Measurements from ENCODE around the gene LMNTD2.

DNA sequence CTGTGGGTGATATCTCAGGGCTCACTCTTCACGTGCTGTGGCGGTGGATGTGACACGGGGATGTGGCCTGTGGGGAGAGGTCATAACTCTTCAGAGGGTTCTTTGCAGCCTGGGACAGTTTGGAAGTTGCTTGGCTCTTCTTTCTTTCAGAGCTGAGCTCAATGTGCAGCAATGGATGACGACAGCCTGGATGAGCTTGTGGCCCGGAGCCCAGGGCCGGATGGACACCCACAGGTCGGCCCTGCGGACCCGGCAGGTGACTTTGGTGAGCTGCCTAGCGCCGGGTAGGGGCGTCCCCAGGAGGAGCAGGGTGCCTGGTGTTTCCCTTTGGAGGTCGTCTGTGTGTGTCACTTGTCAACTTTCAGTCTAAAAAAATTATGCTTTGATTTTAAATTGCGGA is 20.8 kb upstream of the LMNTD2 start:
- no peak for TF ChIP-seq EZH2phosphoT487 (IDR thresholded peaks at IDR 0.05; ENCODE audit: insufficient read depth, low read depth)
- no peak for TF ChIP-seq EZH2 (IDR thresholded peaks at IDR 0.05; ENCODE audit: insufficient read depth, poor library complexity, severe bottlenecking)

All from GM23248 (cell line).